DND-41 (cell line): ENCODE results near the gene LTB4R.

ENCODE experiments used
- EZH2 ChIP-seq: IDR thresholded peaks from 3 replicates; pipeline ENCODE4 v1.6.1; 2012; ENCODE audit warnings: borderline replicate concordance, low read depth, mild to moderate bottlenecking, moderate library complexity, low read length, inconsistent platforms; ENCODE audit not compliant: severe bottlenecking
- TF ChIP-seq, protein P1 (sequence below): IDR thresholded peaks from 2 replicates; pipeline ENCODE4 v1.5.1; 2012; ENCODE audit warnings: borderline replicate concordance, low read length, moderate library complexity, mild to moderate bottlenecking; ENCODE audit not compliant: poor library complexity, severe bottlenecking; ENCODE audit errors: extremely low read depth

DNA sequence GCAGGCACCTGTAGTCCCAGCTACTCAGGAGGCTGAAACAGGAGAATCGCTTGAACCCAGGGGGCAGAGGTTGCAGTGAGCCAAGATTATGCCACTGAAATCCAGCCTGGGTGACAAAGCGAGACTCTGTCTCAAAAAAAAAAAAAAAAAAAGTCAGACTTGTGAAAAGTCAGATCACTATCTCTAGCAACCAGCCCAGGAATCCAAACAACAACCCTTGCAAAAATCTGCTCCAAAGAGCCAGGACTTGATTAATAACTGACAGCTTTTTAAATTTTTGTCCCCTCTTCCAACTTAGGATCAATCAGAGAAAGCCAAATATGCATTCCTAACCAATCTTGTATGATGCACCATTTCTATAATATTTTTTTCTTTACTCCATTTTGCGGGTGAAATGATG, 49.0 kb downstream of the LTB4R start:
- TF ChIP-seq, protein P1, sequence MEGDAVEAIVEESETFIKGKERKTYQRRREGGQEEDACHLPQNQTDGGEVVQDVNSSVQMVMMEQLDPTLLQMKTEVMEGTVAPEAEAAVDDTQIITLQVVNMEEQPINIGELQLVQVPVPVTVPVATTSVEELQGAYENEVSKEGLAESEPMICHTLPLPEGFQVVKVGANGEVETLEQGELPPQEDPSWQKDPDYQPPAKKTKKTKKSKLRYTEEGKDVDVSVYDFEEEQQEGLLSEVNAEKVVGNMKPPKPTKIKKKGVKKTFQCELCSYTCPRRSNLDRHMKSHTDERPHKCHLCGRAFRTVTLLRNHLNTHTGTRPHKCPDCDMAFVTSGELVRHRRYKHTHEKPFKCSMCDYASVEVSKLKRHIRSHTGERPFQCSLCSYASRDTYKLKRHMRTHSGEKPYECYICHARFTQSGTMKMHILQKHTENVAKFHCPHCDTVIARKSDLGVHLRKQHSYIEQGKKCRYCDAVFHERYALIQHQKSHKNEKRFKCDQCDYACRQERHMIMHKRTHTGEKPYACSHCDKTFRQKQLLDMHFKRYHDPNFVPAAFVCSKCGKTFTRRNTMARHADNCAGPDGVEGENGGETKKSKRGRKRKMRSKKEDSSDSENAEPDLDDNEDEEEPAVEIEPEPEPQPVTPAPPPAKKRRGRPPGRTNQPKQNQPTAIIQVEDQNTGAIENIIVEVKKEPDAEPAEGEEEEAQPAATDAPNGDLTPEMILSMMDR: no peak
- no peak for TF ChIP-seq EZH2
